ENCODE data around the gene RAD51B. TPM values are rescaled to one million over a fixed set of nuclear protein-coding genes. Genes with fewer than 3 reads are reported as not detected.

The RAD51B gene
- total RNA-seq, 4 donors from 2014 or later: 5.0 to 31.8 (median 20.6) TPM

- Histone ChIP-seq H3K4me3 (no peak overlapping the region), H3K27ac (peak overlapping the region; percentile 64 to 78 (median 68)), H3K27me3 (no peaks in the 10 kb centered on the region), H3K9me3 (no peaks in the 10 kb centered on the region), H3K36me3 (no peaks in the 10 kb centered on the region), H3K4me1 (peaks cover 16 to 52% (median 37%) of the 10 kb centered on the region in 4 donors)
- in situ Hi-C loops (cut with MboI; ENCODE audit: low pct_ligation_motif_present in 1 of 4, low pct_unique_long_range_greater_than_20kb in 1 of 4, low sequenced_read_pairs in 3 of 4) (no loop called here), intact Hi-C loops (cut with DNase I; ENCODE audit: low total_unique reads) (no loop called here)
- 84 to 90% methylated on average over 3 to 8 of the region's 8 CpGs for WGBS, 2 donors (ENCODE audit: low coverage in 1 of 2)
- no peak for TF ChIP-seq CTCF (IDR thresholded peaks at IDR 0.05)
- no peak for TF ChIP-seq POLR2AphosphoS5 (IDR thresholded peaks at IDR 0.05)
- TF ChIP-seq POLR2A (IDR thresholded peaks at IDR 0.05): no peak
- no peak for TF ChIP-seq EP300 (IDR thresholded peaks at IDR 0.05; ENCODE audit: low read depth)
- no peak for DNase-seq
Observed at GRCh38 chr14:68269136-68269927, 449.8 kb downstream of the RAD51B start.

- no peak overlapping the region for H3K4me3 ChIP-seq
- no peaks in the 10 kb centered on the region for H3K36me3 ChIP-seq
- H3K4me1 ChIP-seq: peaks cover 16 to 54% (median 36%) of the 10 kb centered on the region in 4 donors
- H3K27ac ChIP-seq: peak overlapping the region; percentile 64 to 78 (median 68)
- H3K9me3 ChIP-seq: no peaks in the 10 kb centered on the region
- 28 to 34% methylated on average over 2 of the region's 2 CpGs for WGBS, 2 donors (ENCODE audit: low coverage in 1 of 2)
- TF ChIP-seq CTCF (IDR thresholded peaks at IDR 0.05) (no peak), EP300 (IDR thresholded peaks at IDR 0.05; ENCODE audit: low read depth) (no peak), POLR2AphosphoS5 (IDR thresholded peaks at IDR 0.05) (no peak), POLR2A (IDR thresholded peaks at IDR 0.05) (no peak)
- intact Hi-C loops (cut with DNase I; ENCODE audit: low total_unique reads) (no loop called here), in situ Hi-C loops (cut with MboI; ENCODE audit: low pct_ligation_motif_present in 1 of 4, low pct_unique_long_range_greater_than_20kb in 1 of 4, low sequenced_read_pairs in 3 of 4) (no loop called here)
- no peaks in the 10 kb centered on the region for H3K27me3 ChIP-seq
- DNase-seq: no peak
Observed at GRCh38 chr14:68270342-68270741, 450.8 kb downstream of the RAD51B start.

- WGBS, 2 donors (ENCODE audit: low coverage in 1 of 2): 58 to 82% methylated on average over 4 to 5 of the region's 5 CpGs
- no peak for DNase-seq
- peaks cover 16 to 56% (median 36%) of the 10 kb centered on the region in 4 donors for H3K4me1 ChIP-seq
- in situ Hi-C loops (cut with MboI; ENCODE audit: low pct_ligation_motif_present in 1 of 4, low pct_unique_long_range_greater_than_20kb in 1 of 4, low sequenced_read_pairs in 3 of 4): no loop called here
- H3K27me3 ChIP-seq: no peaks in the 10 kb centered on the region
- no peaks in the 10 kb centered on the region for H3K9me3 ChIP-seq
- H3K36me3 ChIP-seq: no peaks in the 10 kb centered on the region
- H3K4me3 ChIP-seq: no peak overlapping the region
- intact Hi-C loops (cut with DNase I; ENCODE audit: low total_unique reads): no loop called here
- TF ChIP-seq POLR2AphosphoS5 (IDR thresholded peaks at IDR 0.05) (peak in 1 of 3 donors; percentile 10), CTCF (IDR thresholded peaks at IDR 0.05) (no peak)
- peak overlapping the region; percentile 64 to 78 (median 68) for H3K27ac ChIP-seq
Observed at GRCh38 chr14:68271913-68272391, 452.4 kb downstream of the RAD51B start.

GRCh38 chr14:68273413-68273812 is 453.8 kb downstream of the RAD51B start:
- no peak for DNase-seq
- no peaks in the 10 kb centered on the region for H3K36me3 ChIP-seq
- no peak overlapping the region for H3K27ac ChIP-seq
- H3K4me1 ChIP-seq: peaks cover 9 to 43% (median 27%) of the 10 kb centered on the region in 4 donors
- intact Hi-C loops (cut with DNase I; ENCODE audit: low total_unique reads): no loop called here
- no peaks in the 10 kb centered on the region for H3K9me3 ChIP-seq
- in situ Hi-C loops (cut with MboI; ENCODE audit: low pct_ligation_motif_present in 1 of 4, low pct_unique_long_range_greater_than_20kb in 1 of 4, low sequenced_read_pairs in 3 of 4): no loop called here
- 92% methylated on average over 4 of the region's 4 CpGs for WGBS, 2 donors (ENCODE audit: low coverage in 1 of 2)
- no peaks in the 10 kb centered on the region for H3K27me3 ChIP-seq
- no peak overlapping the region for H3K4me3 ChIP-seq
- TF ChIP-seq CTCF (IDR thresholded peaks at IDR 0.05): no peak
- no peak for TF ChIP-seq POLR2A (IDR thresholded peaks at IDR 0.05)
- no peak for TF ChIP-seq POLR2AphosphoS5 (IDR thresholded peaks at IDR 0.05)
- TF ChIP-seq EP300 (IDR thresholded peaks at IDR 0.05; ENCODE audit: low read depth): no peak
